Panc1 (cell line): ENCODE results near the gene AMHR2.
"Not testable (repeated sequence)": the region's sequence is repeated elsewhere in the genome, so short reads cannot be mapped to it uniquely, and the experiment has no call there.

Experiments
- CTCF ChIP-seq: fragments of 450-650 bp; IDR thresholded peaks from 2 replicates; pipeline ENCODE4 v1.5.1; 2017; ENCODE audit warnings: mild to moderate bottlenecking
- POLR2AphosphoS5 ChIP-seq: IDR thresholded peaks from 2 replicates; pipeline ENCODE4 v1.6.1; 2012; ENCODE audit warnings: mild to moderate bottlenecking, low read depth, low read length, moderate library complexity
- REST ChIP-seq, 2 experiments: IDR thresholded peaks; 2 replicates each; pipeline ENCODE4 v1.6.1; 2011 to 2012; ENCODE audit warnings: low read depth in 2 of 2, control low read depth in 1 of 2, low read length in 1 of 2, mild to moderate bottlenecking in 1 of 2, moderate library complexity in 1 of 2; ENCODE audit not compliant: insufficient read depth in 1 of 2

- TF ChIP-seq CTCF; POLR2AphosphoS5; REST (IDR thresholded peaks at IDR 0.05; ENCODE audit: insufficient read depth in 1 of 2, low read depth in 2 of 2, low read length in 1 of 2): not testable (repeated sequence)
Measured at GRCh38 chr12:53439582-53439981, 15.9 kb downstream of the AMHR2 start.
